GM23248 (cell line): ENCODE results near the gene PTBP1. TPM values are rescaled to one million over a fixed set of nuclear protein-coding genes. Genes with fewer than 3 reads are reported as not detected.

Experiments
- DNase-seq: peaks from one replicate; pipeline ENCODE4 v3.0.0-alpha.2; 2015
- H2AFZ ChIP-seq: fragments of 200-600 bp; sonication (generic); 2 replicates; pipeline ENCODE4 v1.6.1; 2016; ENCODE audit warnings: antibody characterized with exemption
- H3F3A ChIP-seq: fragments of 200-600 bp; sonication (generic); 2 replicates; pipeline ENCODE4 v1.6.1; 2016; ENCODE audit warnings: mild to moderate bottlenecking, antibody characterized with exemption, mixed run types; ENCODE audit not compliant: insufficient read depth
- H3K27ac ChIP-seq: fragments of 200-600 bp; sonication (generic); 2 replicates; pipeline ENCODE4 v1.5.1; 2016; ENCODE audit warnings: mild to moderate bottlenecking
- H3K27me3 ChIP-seq: fragments of 200-600 bp; sonication (generic); replicated peaks from 2 replicates; pipeline ENCODE4 v1.6.1; 2016; ENCODE audit warnings: mild to moderate bottlenecking; ENCODE audit not compliant: insufficient read depth
- H3K36me3 ChIP-seq: fragments of 200-600 bp; sonication (generic); 2 replicates; pipeline ENCODE4 v1.6.1; 2016; ENCODE audit warnings: low read depth, mild to moderate bottlenecking
- H3K4me1 ChIP-seq: fragments of 200-600 bp; sonication (generic); 2 replicates; pipeline ENCODE4 v1.6.1; 2016; ENCODE audit warnings: mild to moderate bottlenecking; ENCODE audit not compliant: insufficient read depth
- H3K4me2 ChIP-seq: fragments of 200-600 bp; sonication (generic); one replicate; pipeline ENCODE4 v1.6.1; 2016; ENCODE audit warnings: mild to moderate bottlenecking; ENCODE audit not compliant: unreplicated experiment
- H3K4me3 ChIP-seq: fragments of 200-600 bp; sonication (generic); 2 replicates; pipeline ENCODE4 v1.5.1; 2016; ENCODE audit warnings: mild to moderate bottlenecking
- H3K79me2 ChIP-seq: fragments of 200-600 bp; sonication (generic); 2 replicates; pipeline ENCODE4 v1.6.1; 2016; ENCODE audit warnings: mild to moderate bottlenecking; ENCODE audit not compliant: insufficient read depth
- H3K9ac ChIP-seq: fragments of 200-600 bp; sonication (generic); 2 replicates; pipeline ENCODE4 v1.6.1; 2016; ENCODE audit warnings: mild to moderate bottlenecking
- H3K9me2 ChIP-seq: fragments of 200-600 bp; sonication (generic); 2 replicates; pipeline ENCODE4 v1.6.1; 2016; ENCODE audit warnings: mixed run types, mild to moderate bottlenecking, moderate library complexity; ENCODE audit not compliant: insufficient read depth
- H3K9me3 ChIP-seq: fragments of 200-600 bp; sonication (generic); one replicate; pipeline ENCODE4 v1.6.1; 2017; ENCODE audit warnings: low read depth
- H4K20me1 ChIP-seq: fragments of 200-600 bp; sonication (generic); 2 replicates; pipeline ENCODE4 v1.6.0; 2016; ENCODE audit not compliant: insufficient read depth
- EZH2 ChIP-seq: fragments of 200-600 bp; sonication (generic); IDR thresholded peaks from 2 replicates; pipeline ENCODE4 v1.6.1; 2018; ENCODE audit warnings: antibody characterized with exemption, mild to moderate bottlenecking; ENCODE audit not compliant: insufficient read depth, poor library complexity, severe bottlenecking
- EZH2phosphoT487 ChIP-seq: fragments of 200-600 bp; sonication (generic); IDR thresholded peaks from 2 replicates; pipeline ENCODE4 v1.6.1; 2018; ENCODE audit warnings: antibody characterized with exemption, moderate library complexity, mild to moderate bottlenecking, low read depth; ENCODE audit not compliant: insufficient read depth
- WGBS, 2 experiments: methylation state at CpG; one replicate each; pipeline ENCODE4 v1.1.6; 2015 to 2017; ENCODE audit warnings: low lambda C conversion rate in 2 of 2, low coverage in 1 of 2; ENCODE audit errors: missing lambda C conversion rate in 2 of 2; 5-methylcytosine and 5-hydroxymethylcytosine counted together
- in situ Hi-C: fragments of 300-500 bp; cut with MboI; formaldehyde crosslinking; loops from 2 replicates; pipeline ENCODE4 v1.15.0; 2020
- polyA plus RNA-seq: library from polyadenylated mRNA; unstranded; fragments of >200 nt; fragmentation: Nextera tagmentation; extraction: Ambion mirVana; gene quantifications from 2 replicates; pipeline ENCODE4 v1.2.1, GENCODE V29; 2016
- total RNA-seq: library from RNA; depleted of rRNA; stranded (reverse); fragments of >200 nt; shearing (Covaris generic); gene quantifications from 2 replicates; pipeline ENCODE4 v1.2.3, GENCODE V29; 2014

The PTBP1 gene
- total and polyA plus RNA-seq, 2 experiments from 2014 or later: 160 to 175 TPM

- H3K9me3 ChIP-seq: no peaks in the 10 kb centered on the region
- in situ Hi-C loops: loop anchor here (10.0 kb wide), 1 partner anchor 215 kb away; the partner anchor contains the start of gene WDR18
- 73 to 84% methylated on average over 6 of the region's 6 CpGs for WGBS, 2 experiments
- H3K9me2 ChIP-seq: no peaks in the 10 kb centered on the region
- no peaks in the 10 kb centered on the region for H3K79me2 ChIP-seq
- no peaks in the 10 kb centered on the region for H3K36me3 ChIP-seq
- H3K27ac ChIP-seq: no peak overlapping the region
- H4K20me1 ChIP-seq: no peaks in the 10 kb centered on the region
- TF ChIP-seq EZH2phosphoT487: no peak
- TF ChIP-seq EZH2: no peak
- DNase-seq: no peak
- no peak overlapping the region for H3K9ac ChIP-seq
- peaks cover 11% of the 10 kb centered on the region; the same call in 1 of the 2 replicates for H3F3A ChIP-seq
- H3K4me2 ChIP-seq: no peak overlapping the region
- H2AFZ ChIP-seq: no peak overlapping the region
- 0 out of 2 replicates have a peak, but pooled peaks cover 5% of the 10 kb centered on the region for H3K4me1 ChIP-seq
- no peaks in the 10 kb centered on the region for H3K27me3 ChIP-seq
- H3K4me3 ChIP-seq: no peak overlapping the region
These were observed 27.6 kb upstream of the PTBP1 start for GRCh38 chr19:769616-770015.

GRCh38 chr19:771332-771785 is 25.9 kb upstream of the PTBP1 start:
- Histone ChIP-seq H3K9me2 (no peaks in the 10 kb centered on the region), H3F3A (peaks cover 11% of the 10 kb centered on the region; the same call in 1 of the 2 replicates), H3K4me1 (0 out of 2 replicates have a peak, but pooled peaks cover 5% of the 10 kb centered on the region), H3K27me3 (no peaks in the 10 kb centered on the region), H2AFZ (no peak overlapping the region), H4K20me1 (no peaks in the 10 kb centered on the region), H3K4me2 (no peak overlapping the region), H3K9me3 (no peaks in the 10 kb centered on the region), H3K4me3 (no peak overlapping the region), H3K36me3 (no peaks in the 10 kb centered on the region), H3K79me2 (no peaks in the 10 kb centered on the region), H3K9ac (no peak overlapping the region), H3K27ac (no peak overlapping the region)
- TF ChIP-seq EZH2phosphoT487 (no peak), EZH2 (no peak)
- 0 to 6% methylated on average over 6 of the region's 6 CpGs for WGBS, 2 experiments
- DNase-seq: peak; percentile 83
- in situ Hi-C loops: loop anchor here (10.0 kb wide), 1 partner anchor 213 kb away; the partner anchor contains the start of gene WDR18

GRCh38 chr19:772063-772462 is 25.2 kb upstream of the PTBP1 start:
- Histone ChIP-seq H3K4me1 (0 out of 2 replicates have a peak, but pooled peaks cover 5% of the 10 kb centered on the region), H3K9ac (no peak overlapping the region), H3K4me2 (no peak overlapping the region), H3K27me3 (no peaks in the 10 kb centered on the region), H3K9me3 (no peaks in the 10 kb centered on the region), H3K79me2 (no peaks in the 10 kb centered on the region), H3K36me3 (no peaks in the 10 kb centered on the region), H2AFZ (no peak overlapping the region), H3K27ac (no peak overlapping the region), H3F3A (peaks cover 11% of the 10 kb centered on the region; the same call in 1 of the 2 replicates), H3K9me2 (no peaks in the 10 kb centered on the region), H3K4me3 (no peak overlapping the region), H4K20me1 (no peaks in the 10 kb centered on the region)
- whole genome bisulfite sequencing, 2 experiments: 87 to 89% methylated on average over 4 to 5 of the region's 5 CpGs
- no peak for TF ChIP-seq EZH2phosphoT487
- no peak for TF ChIP-seq EZH2
- in situ Hi-C loops: loop anchor here (10.0 kb wide), 1 partner anchor 213 kb away; the partner anchor contains the start of gene WDR18
- DNase-seq: no peak

GRCh38 chr19:772730-773436 is 24.4 kb upstream of the PTBP1 start:
- no peak for DNase-seq
- in situ Hi-C loops: loop anchor here (10.0 kb wide), 1 partner anchor 212 kb away; the partner anchor contains the start of gene WDR18
- WGBS, 2 experiments: 84 to 87% methylated on average over 15 to 18 of the region's 18 CpGs

More at GRCh38 chr19:772730-773436, 24.4 kb upstream of the PTBP1 start:
- no peak overlapping the region for H3K4me2 ChIP-seq
- no peak for TF ChIP-seq EZH2phosphoT487
- TF ChIP-seq EZH2: no peak
- H3K27ac ChIP-seq: no peak overlapping the region
- H3K4me3 ChIP-seq: no peak overlapping the region
- no peaks in the 10 kb centered on the region for H3K79me2 ChIP-seq
- no peaks in the 10 kb centered on the region for H3K9me2 ChIP-seq
- 0 out of 2 replicates have a peak, but pooled peaks cover 5% of the 10 kb centered on the region for H3K4me1 ChIP-seq
- no peak overlapping the region for H2AFZ ChIP-seq
- H3K9me3 ChIP-seq: no peaks in the 10 kb centered on the region
- no peaks in the 10 kb centered on the region for H3K36me3 ChIP-seq
- H3F3A ChIP-seq: peaks cover 10% of the 10 kb centered on the region; the same call in 1 of the 2 replicates
- H3K27me3 ChIP-seq: no peaks in the 10 kb centered on the region
- no peak overlapping the region for H3K9ac ChIP-seq
- H4K20me1 ChIP-seq: no peaks in the 10 kb centered on the region
